SK-N-SH treated with all-trans-retinoic acid at 6 μM for 48 hours (cell line): ENCODE results near the gene ELK4.

Experiments
- ATAC-seq: fragments of 200-7000 bp; cut with Tn5 transposase; 3 replicates; pipeline ENCODE4 v1.9.1; 2020; ENCODE audit warnings: mild to moderate bottlenecking, moderate library complexity
- ARNTL ChIP-seq: fragments of 450-650 bp; formaldehyde crosslinking; IDR thresholded peaks from 2 replicates; pipeline ENCODE4 v1.5.0; 2020; ENCODE audit warnings: low read depth, mild to moderate bottlenecking, moderate library complexity, borderline replicate concordance
- BACH2 ChIP-seq: fragments of 250-450 bp; sonication (Bioruptor Pico); IDR thresholded peaks from 2 replicates; pipeline ENCODE4 v1.9.0; 2021; ENCODE audit warnings: mild to moderate bottlenecking, borderline replicate concordance
- CSDC2 ChIP-seq: fragments of 250-450 bp; sonication (Bioruptor Pico); IDR thresholded peaks from 2 replicates; pipeline ENCODE4 v1.5.0; 2020; ENCODE audit warnings: mild to moderate bottlenecking, moderate library complexity
- ESRRG ChIP-seq: fragments of 250-450 bp; sonication (Bioruptor Pico); IDR thresholded peaks from 2 replicates; pipeline ENCODE4 v1.6.1; 2021; ENCODE audit warnings: mild to moderate bottlenecking
- ISL1 ChIP-seq: fragments of 250-450 bp; sonication (Bioruptor Pico); IDR thresholded peaks from 2 replicates; pipeline ENCODE4 v2.1.2; 2022; ENCODE audit warnings: mild to moderate bottlenecking, moderate library complexity
- OSR1 ChIP-seq: fragments of 250-450 bp; sonication (Bioruptor Pico); IDR thresholded peaks from 2 replicates; pipeline ENCODE4 v1.8.0; 2022; ENCODE audit warnings: moderate library complexity, mild to moderate bottlenecking, inconsistent platforms
- PPARA ChIP-seq: fragments of 250-450 bp; sonication (Bioruptor Pico); IDR thresholded peaks from 2 replicates; pipeline ENCODE4 v1.5.0; 2020; ENCODE audit warnings: mild to moderate bottlenecking, borderline replicate concordance
- RARB ChIP-seq: fragments of 250-450 bp; sonication (Bioruptor Pico); IDR thresholded peaks from 2 replicates; pipeline ENCODE4 v1.8.0; 2021; ENCODE audit warnings: mild to moderate bottlenecking, moderate library complexity
- SNAI2 ChIP-seq: fragments of 250-450 bp; sonication (Bioruptor Pico); IDR thresholded peaks from 2 replicates; pipeline ENCODE4 v1.5.0; 2020; ENCODE audit warnings: mild to moderate bottlenecking, moderate library complexity
- TCF4 ChIP-seq: fragments of 250-450 bp; sonication (Bioruptor Pico); IDR thresholded peaks from 2 replicates; pipeline ENCODE4 v1.8.0; 2021; ENCODE audit warnings: mild to moderate bottlenecking, moderate library complexity, borderline replicate concordance
- TOX ChIP-seq: fragments of 250-450 bp; sonication (Bioruptor Pico); IDR thresholded peaks from 2 replicates; pipeline ENCODE4 v1.8.0; 2021; ENCODE audit warnings: mild to moderate bottlenecking, moderate library complexity, borderline replicate concordance
- ZC3H10 ChIP-seq: fragments of 250-450 bp; sonication (Bioruptor Pico); IDR thresholded peaks from 2 replicates; pipeline ENCODE4 v1.5.1; 2021; ENCODE audit warnings: mild to moderate bottlenecking, moderate library complexity
- ZFP3 ChIP-seq: fragments of 250-450 bp; sonication (Bioruptor Pico); IDR thresholded peaks from 2 replicates; pipeline ENCODE4 v1.5.0; 2020; ENCODE audit warnings: mild to moderate bottlenecking, moderate library complexity
- ZNF565 ChIP-seq: fragments of 450-650 bp; formaldehyde crosslinking; conservative IDR thresholded peaks from 2 replicates; pipeline ENCODE4 v1.5.0; 2020; ENCODE audit warnings: low read depth, mild to moderate bottlenecking, moderate library complexity
- ZNF70 ChIP-seq: fragments of 450-650 bp; formaldehyde crosslinking; IDR thresholded peaks from 2 replicates; pipeline ENCODE4 v1.5.0; 2020; ENCODE audit warnings: mild to moderate bottlenecking, moderate library complexity
- ZNF8 ChIP-seq: fragments of 450-650 bp; formaldehyde crosslinking; IDR thresholded peaks from 2 replicates; pipeline ENCODE4 v1.5.0; 2020; ENCODE audit warnings: mild to moderate bottlenecking, moderate library complexity
- TF ChIP-seq, protein P1 (sequence below): fragments of 250-450 bp; sonication (Bioruptor Pico); IDR thresholded peaks from 2 replicates; pipeline ENCODE4 v1.8.0; 2020; ENCODE audit warnings: mild to moderate bottlenecking, moderate library complexity, borderline replicate concordance
- TF ChIP-seq, protein P2 (sequence below): fragments of 250-450 bp; sonication (Bioruptor Pico); IDR thresholded peaks from 2 replicates; pipeline ENCODE4 v1.8.0; 2021; ENCODE audit warnings: low read depth, mild to moderate bottlenecking, moderate library complexity, borderline replicate concordance
- TF ChIP-seq, protein P3 (sequence below): fragments of 250-450 bp; sonication (Bioruptor Pico); IDR thresholded peaks from 2 replicates; pipeline ENCODE4 v1.5.0; 2020; ENCODE audit warnings: mild to moderate bottlenecking, moderate library complexity
- TF ChIP-seq, protein P4 (sequence below): fragments of 250-450 bp; sonication (Bioruptor Pico); IDR thresholded peaks from 2 replicates; pipeline ENCODE4 v1.5.1; 2021; ENCODE audit warnings: mild to moderate bottlenecking, moderate library complexity

The ELK4 gene

DNA sequence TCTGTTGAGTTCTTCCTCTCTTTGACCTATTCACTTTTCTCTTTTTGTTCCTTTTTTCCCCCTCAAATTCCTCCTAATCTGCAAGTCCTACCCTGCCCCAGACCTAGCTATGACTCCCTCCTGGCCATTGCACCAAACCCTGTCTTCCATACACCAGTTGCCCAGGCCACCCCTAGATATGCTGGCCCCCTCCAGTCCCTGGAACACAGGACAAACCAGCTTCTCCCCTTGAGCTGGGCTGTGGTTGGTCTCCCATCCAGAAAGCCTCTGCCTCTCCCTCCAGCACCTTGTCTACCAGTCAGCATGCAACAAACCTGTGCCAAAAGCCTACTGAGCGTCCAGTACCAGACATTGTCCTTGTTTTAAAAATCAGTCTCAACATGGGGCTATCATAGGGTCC is 59.4 kb downstream of the ELK4 start:
- TF ChIP-seq CSDC2 (CRISPR knock-in tag) (no peak), ZFP3 (CRISPR knock-in tag) (no peak), ZNF70 (no peak), ESRRG (CRISPR knock-in tag) (no peak), ZC3H10 (CRISPR knock-in tag) (no peak)
- TF ChIP-seq, protein P1, sequence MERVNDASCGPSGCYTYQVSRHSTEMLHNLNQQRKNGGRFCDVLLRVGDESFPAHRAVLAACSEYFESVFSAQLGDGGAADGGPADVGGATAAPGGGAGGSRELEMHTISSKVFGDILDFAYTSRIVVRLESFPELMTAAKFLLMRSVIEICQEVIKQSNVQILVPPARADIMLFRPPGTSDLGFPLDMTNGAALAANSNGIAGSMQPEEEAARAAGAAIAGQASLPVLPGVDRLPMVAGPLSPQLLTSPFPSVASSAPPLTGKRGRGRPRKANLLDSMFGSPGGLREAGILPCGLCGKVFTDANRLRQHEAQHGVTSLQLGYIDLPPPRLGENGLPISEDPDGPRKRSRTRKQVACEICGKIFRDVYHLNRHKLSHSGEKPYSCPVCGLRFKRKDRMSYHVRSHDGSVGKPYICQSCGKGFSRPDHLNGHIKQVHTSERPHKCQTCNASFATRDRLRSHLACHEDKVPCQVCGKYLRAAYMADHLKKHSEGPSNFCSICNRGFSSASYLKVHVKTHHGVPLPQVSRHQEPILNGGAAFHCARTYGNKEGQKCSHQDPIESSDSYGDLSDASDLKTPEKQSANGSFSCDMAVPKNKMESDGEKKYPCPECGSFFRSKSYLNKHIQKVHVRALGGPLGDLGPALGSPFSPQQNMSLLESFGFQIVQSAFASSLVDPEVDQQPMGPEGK (CRISPR knock-in tag) = no peak
- TF ChIP-seq, protein P2, sequence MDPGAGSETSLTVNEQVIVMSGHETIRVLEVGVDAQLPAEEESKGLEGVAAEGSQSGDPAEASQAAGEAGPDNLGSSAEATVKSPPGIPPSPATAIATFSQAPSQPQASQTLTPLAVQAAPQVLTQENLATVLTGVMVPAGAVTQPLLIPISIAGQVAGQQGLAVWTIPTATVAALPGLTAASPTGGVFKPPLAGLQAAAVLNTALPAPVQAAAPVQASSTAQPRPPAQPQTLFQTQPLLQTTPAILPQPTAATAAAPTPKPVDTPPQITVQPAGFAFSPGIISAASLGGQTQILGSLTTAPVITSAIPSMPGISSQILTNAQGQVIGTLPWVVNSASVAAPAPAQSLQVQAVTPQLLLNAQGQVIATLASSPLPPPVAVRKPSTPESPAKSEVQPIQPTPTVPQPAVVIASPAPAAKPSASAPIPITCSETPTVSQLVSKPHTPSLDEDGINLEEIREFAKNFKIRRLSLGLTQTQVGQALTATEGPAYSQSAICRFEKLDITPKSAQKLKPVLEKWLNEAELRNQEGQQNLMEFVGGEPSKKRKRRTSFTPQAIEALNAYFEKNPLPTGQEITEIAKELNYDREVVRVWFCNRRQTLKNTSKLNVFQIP = no peak
- ATAC-seq = no peak

DNA sequence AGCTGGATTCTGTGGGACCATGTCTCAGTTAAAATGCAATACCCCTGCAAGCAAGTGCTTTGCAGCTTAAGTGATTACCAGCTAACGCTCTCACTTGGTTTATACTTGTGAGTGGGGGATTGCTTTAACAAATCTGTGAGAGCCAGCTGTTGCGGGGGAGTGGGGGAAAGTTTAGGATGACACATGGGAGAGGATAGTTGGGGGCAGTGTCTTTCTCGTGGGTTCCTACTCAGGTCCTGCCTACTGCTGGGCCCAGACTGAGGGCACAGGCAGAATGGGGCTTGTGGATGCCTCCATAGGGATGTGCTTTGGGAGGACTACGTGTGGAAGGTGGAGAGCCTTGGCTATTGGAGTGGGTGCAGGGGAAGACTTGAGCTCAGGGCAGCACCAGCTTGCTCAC is 60.1 kb downstream of the ELK4 start:
- ATAC-seq = no peak
- TF ChIP-seq SNAI2 (no peak), RARB (CRISPR knock-in tag) (no peak), OSR1 (CRISPR knock-in tag) (no peak), CSDC2 (CRISPR knock-in tag) (no peak), ISL1 (CRISPR knock-in tag) (no peak), PPARA (no peak), TOX (CRISPR knock-in tag) (no peak), TCF4 (CRISPR knock-in tag) (no peak), ZNF565 (CRISPR knock-in tag) (no peak), ARNTL (no peak), BACH2 (CRISPR knock-in tag) (no peak), ESRRG (CRISPR knock-in tag) (no peak), ZNF8 (CRISPR knock-in tag) (no peak), ZNF70 (no peak), ZFP3 (CRISPR knock-in tag) (no peak)
- TF ChIP-seq, protein P3, sequence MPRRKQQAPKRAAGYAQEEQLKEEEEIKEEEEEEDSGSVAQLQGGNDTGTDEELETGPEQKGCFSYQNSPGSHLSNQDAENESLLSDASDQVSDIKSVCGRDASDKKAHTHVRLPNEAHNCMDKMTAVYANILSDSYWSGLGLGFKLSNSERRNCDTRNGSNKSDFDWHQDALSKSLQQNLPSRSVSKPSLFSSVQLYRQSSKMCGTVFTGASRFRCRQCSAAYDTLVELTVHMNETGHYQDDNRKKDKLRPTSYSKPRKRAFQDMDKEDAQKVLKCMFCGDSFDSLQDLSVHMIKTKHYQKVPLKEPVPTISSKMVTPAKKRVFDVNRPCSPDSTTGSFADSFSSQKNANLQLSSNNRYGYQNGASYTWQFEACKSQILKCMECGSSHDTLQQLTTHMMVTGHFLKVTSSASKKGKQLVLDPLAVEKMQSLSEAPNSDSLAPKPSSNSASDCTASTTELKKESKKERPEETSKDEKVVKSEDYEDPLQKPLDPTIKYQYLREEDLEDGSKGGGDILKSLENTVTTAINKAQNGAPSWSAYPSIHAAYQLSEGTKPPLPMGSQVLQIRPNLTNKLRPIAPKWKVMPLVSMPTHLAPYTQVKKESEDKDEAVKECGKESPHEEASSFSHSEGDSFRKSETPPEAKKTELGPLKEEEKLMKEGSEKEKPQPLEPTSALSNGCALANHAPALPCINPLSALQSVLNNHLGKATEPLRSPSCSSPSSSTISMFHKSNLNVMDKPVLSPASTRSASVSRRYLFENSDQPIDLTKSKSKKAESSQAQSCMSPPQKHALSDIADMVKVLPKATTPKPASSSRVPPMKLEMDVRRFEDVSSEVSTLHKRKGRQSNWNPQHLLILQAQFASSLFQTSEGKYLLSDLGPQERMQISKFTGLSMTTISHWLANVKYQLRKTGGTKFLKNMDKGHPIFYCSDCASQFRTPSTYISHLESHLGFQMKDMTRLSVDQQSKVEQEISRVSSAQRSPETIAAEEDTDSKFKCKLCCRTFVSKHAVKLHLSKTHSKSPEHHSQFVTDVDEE = no peak
- TF ChIP-seq, protein P2 = no peak
- TF ChIP-seq, protein P1 (CRISPR knock-in tag) = no peak
- TF ChIP-seq, protein P4, sequence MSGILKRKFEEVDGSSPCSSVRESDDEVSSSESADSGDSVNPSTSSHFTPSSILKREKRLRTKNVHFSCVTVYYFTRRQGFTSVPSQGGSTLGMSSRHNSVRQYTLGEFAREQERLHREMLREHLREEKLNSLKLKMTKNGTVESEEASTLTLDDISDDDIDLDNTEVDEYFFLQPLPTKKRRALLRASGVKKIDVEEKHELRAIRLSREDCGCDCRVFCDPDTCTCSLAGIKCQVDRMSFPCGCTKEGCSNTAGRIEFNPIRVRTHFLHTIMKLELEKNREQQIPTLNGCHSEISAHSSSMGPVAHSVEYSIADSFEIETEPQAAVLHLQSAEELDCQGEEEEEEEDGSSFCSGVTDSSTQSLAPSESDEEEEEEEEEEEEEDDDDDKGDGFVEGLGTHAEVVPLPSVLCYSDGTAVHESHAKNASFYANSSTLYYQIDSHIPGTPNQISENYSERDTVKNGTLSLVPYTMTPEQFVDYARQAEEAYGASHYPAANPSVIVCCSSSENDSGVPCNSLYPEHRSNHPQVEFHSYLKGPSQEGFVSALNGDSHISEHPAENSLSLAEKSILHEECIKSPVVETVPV (CRISPR knock-in tag) = no peak
